NCI-H1436 treated with DMSO at 0.1 percent for 48 hours (cell line): Measurements from ENCODE around the gene TUBB6.

Source experiments
- DNase-seq: peaks from one replicate; lab custom pipeline; 2025; lab: John Stamatoyannopoulos, UW

The TUBB6 gene

GRCh38 chr18:12338382-12338781 is 30.3 kb downstream of the TUBB6 start:
- no peak for DNase-seq

- no peak for DNase-seq
Observed at GRCh38 chr18:12340945-12341660, 33.1 kb downstream of the TUBB6 start.

- DNase-seq, result no peak
Observed at GRCh38 chr18:12342661-12343060, 34.6 kb downstream of the TUBB6 start.

GRCh38 chr18:12345491-12346239 is 37.6 kb downstream of the TUBB6 start:
- DNase-seq, result no peak

- DNase-seq, result no peak
Observed at GRCh38 chr18:12346240-12346565, 38.2 kb downstream of the TUBB6 start.

- DNase-seq, result no peak
Observed at GRCh38 chr18:12347895-12348294, 39.9 kb downstream of the TUBB6 start.

- no peak for DNase-seq
Observed at GRCh38 chr18:12352188-12352587, 44.1 kb downstream of the TUBB6 start.

- DNase-seq, result no peak
Observed at GRCh38 chr18:12359515-12359927, 51.5 kb downstream of the TUBB6 start.

- DNase-seq, result no peak
Observed at GRCh38 chr18:12361770-12362378, 53.8 kb downstream of the TUBB6 start.

- no peak for DNase-seq
Observed at GRCh38 chr18:12362473-12363174, 54.6 kb downstream of the TUBB6 start.

GRCh38 chr18:12366379-12366778 is 58.3 kb downstream of the TUBB6 start:
- no peak for DNase-seq

- DNase-seq, result no peak
Observed at GRCh38 chr18:12366784-12367183, 58.7 kb downstream of the TUBB6 start.

- DNase-seq, result no peak
Observed at GRCh38 chr18:12369211-12369610, 61.2 kb downstream of the TUBB6 start.

- no peak for DNase-seq
Observed at GRCh38 chr18:12371590-12371989, 63.5 kb downstream of the TUBB6 start.

GRCh38 chr18:12372406-12372805 is 64.4 kb downstream of the TUBB6 start:
- DNase-seq, result no peak

GRCh38 chr18:12373116-12373770 is 65.2 kb downstream of the TUBB6 start:
- no peak for DNase-seq

GRCh38 chr18:12373771-12374116 is 65.7 kb downstream of the TUBB6 start:
- DNase-seq, result no peak

- no peak for DNase-seq
Observed at GRCh38 chr18:12374401-12374800, 66.4 kb downstream of the TUBB6 start.
